NCI-H128 (cell line): ENCODE measurements around the gene ZNF565.
A peak's percentile ranks its signal among the peaks of the same experiment; 100 is the strongest.
"Not testable (repeated sequence)": the region's sequence is repeated elsewhere in the genome, so short reads cannot be mapped to it uniquely, and the experiment has no call there.

Source experiments
- DNase-seq: peaks from one replicate; lab custom pipeline; 2025; ENCODE audit not compliant: unreplicated experiment; lab: John Stamatoyannopoulos, UW

The ZNF565 gene

GRCh38 chr19:36152019-36152351 lies 62.5 kb downstream of the ZNF565 start:
- DNase-seq, result no peak

GRCh38 chr19:36151144-36152018 lies 63.1 kb downstream of the ZNF565 start:
- no peak for DNase-seq

- no peak for DNase-seq
Measured at GRCh38 chr19:36150586-36150985, 63.9 kb downstream of the ZNF565 start.

- no peak for DNase-seq
Measured at GRCh38 chr19:36149673-36150406, 64.6 kb downstream of the ZNF565 start.

GRCh38 chr19:36144624-36145023 lies 69.8 kb downstream of the ZNF565 start:
- DNase-seq, result no peak

- DNase-seq, result no peak
Measured at GRCh38 chr19:36142496-36142895, 72.0 kb downstream of the ZNF565 start.

- DNase-seq, result no peak
Measured at GRCh38 chr19:36142046-36142445, 72.4 kb downstream of the ZNF565 start.

- DNase-seq, result peak; percentile 72
Measured at GRCh38 chr19:36141039-36141927, 73.2 kb downstream of the ZNF565 start.

GRCh38 chr19:36140304-36141038 lies 74.0 kb downstream of the ZNF565 start:
- no peak for DNase-seq

GRCh38 chr19:36139473-36140303 lies 74.8 kb downstream of the ZNF565 start, which contains the start of gene CAPNS1:
Gene CAPNS1 (plus strand): TSS chr19:36140066. CDS start chr19:36141012, 946 bp downstream.
- DNase-seq, result peak; percentile 87

GRCh38 chr19:36139120-36139472 lies 75.4 kb downstream of the ZNF565 start:
- DNase-seq, result no peak

- no peak for DNase-seq
Measured at GRCh38 chr19:36136964-36137686, 77.3 kb downstream of the ZNF565 start.

- not testable (repeated sequence) for DNase-seq
Measured at GRCh38 chr19:36134867-36135266, 79.6 kb downstream of the ZNF565 start.
